GM18502 (cell line): ENCODE data around the gene CNTN4.

Experiments used
- ATAC-seq: cut with Tn5 transposase; IDR thresholded peaks from one replicate; pipeline ENCODE4 v1.9.1; 2021; ENCODE audit warnings: mild to moderate bottlenecking; ENCODE audit not compliant: unreplicated experiment, poor library complexity

The CNTN4 gene

GRCh38 chr3:2250783-2251182 is 152.1 kb downstream of the CNTN4 start:
- ATAC-seq = no peak

DNA sequence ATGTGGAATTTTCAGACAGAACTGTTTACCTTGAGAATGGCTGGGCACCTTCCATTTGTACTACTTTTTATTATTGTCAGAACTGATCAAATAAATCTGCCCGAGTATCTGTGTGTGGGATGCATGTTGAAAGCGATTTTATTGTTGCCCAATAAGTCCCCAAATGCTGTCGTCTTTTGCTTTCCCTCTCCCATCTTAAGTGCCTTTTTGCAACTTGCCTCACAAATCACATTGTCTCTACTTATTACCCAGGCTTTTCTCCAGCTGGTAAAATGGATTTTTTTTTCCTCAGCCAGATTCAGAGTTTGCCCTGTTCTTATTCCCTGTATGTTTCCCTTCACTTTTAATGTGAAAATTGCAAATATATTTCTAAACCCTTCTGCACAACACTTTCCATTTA is 163.1 kb downstream of the CNTN4 start:
- no peak for ATAC-seq

- ATAC-seq = no peak
Measured at GRCh38 chr3:2262204-2262603, 163.5 kb downstream of the CNTN4 start.

- ATAC-seq = no peak
Measured at GRCh38 chr3:2266606-2267005, 167.9 kb downstream of the CNTN4 start.

DNA sequence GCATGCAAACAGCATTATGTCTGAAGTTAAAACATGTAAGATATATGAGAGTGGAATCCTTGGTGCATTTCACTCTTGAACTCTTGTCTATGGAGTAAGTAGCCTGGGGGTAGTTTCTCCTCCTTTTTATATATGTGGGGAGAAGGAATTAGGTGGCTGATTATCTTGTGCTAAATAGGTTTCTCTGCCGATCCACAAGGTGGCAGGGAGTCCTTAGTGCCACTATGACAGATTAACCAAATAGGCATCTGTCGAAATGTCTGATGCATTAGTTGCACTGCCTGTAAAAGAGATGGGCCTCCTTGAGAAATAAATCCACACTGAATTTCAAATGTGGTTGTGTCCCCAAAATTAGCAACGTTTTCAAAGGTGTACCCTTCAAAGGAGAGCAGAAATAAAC is 170.1 kb downstream of the CNTN4 start:
- ATAC-seq = no peak

DNA sequence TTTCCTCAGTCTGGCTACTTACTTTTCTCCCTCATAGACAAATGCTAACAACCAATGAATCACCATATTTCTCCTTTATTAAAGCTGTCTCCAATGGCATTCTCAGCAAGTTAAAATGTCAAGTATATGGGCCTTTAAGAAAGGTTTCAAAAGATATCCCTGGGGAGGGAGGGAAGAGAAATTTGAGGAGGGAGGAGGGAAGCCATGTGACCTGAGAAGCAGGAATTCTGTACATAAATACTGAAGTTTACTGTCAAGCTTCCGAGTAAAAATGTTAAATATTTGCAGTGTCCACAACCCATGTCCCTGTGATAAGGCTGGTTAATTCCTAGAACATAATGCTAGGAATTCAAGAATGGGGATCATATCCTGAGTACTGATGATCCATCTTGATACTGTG is 175.9 kb downstream of the CNTN4 start:
- no peak for ATAC-seq

DNA sequence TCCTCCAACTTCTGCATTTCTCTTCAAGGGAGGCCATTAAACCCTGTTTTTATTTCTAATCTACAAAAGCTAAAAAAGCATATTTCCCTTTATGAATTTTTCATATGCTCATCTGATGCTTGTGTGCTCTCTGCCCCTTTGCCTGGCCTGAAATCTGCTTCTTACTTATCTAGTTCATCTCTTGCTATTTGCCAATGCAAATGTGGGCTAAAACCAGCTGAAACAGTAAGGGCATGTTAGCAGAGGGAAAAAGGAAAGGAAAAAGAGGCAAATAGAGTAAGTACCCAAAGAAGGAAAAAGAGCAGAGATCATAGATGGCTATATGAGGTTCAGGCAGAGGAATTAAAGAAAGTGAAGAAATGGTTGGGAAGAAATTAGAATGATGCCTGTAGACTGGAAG is 185.2 kb downstream of the CNTN4 start:
- ATAC-seq = no peak

GRCh38 chr3:2300938-2301337 is 202.3 kb downstream of the CNTN4 start:
- no peak for ATAC-seq

DNA sequence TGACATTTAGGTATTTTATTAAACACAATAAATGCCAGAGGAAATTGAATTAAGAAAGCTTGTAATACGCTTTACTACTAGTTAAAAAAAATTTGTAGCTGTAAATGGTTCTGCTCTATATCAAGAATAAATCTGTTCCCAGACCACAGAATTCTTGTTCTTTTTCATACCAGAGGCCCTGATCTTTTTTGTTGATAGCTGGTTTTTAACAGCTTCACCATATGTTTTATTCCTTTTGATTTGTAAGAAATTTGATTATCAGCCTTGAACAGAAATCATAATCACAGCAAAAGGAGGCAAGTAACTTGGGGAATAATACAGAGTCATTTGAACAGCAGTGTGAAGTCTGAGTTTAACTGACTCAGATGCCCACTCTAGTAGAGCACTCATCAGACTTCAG is 202.7 kb downstream of the CNTN4 start:
- ATAC-seq = no peak

- ATAC-seq = no peak
Measured at GRCh38 chr3:2303566-2303965, 204.9 kb downstream of the CNTN4 start.

DNA sequence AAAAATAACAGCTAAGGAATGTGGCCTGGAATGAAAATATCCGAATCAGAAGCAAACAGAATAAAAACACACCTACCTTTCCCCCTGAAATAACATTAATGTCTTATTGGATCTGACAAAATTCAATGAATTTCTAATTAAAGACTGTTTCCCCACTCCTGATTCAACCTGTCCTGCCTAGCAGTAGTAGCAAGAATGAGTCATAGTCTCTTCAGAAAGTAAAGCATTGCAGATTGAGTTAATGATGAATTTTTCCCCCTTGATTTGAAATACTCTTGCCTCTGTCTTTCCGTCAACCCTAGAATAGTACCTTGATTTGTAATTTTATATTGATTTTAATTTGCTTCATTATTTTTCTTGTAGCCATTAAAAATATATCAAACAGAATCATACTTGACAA is 212.4 kb downstream of the CNTN4 start:
- no peak for ATAC-seq

- no peak for ATAC-seq
Measured at GRCh38 chr3:2317521-2317920, 218.9 kb downstream of the CNTN4 start.

DNA sequence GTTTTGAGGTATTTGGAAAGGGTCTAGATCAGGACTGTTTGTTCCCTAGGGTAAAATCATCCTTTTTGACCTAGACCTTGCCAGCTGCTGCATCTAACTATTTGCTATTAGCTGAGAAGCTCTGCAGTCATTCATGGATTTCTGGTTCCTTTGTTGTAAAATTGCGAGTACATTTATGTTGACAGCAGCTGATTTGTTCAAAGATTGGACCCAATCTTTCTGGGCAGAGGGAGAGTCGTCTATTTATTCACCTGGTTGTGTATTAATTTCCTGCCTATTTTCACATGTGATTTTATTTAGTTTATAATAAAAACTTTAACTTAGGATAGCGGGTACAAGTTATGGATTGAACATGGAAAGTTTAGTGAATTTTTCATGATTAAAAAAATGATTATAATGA is 236.3 kb downstream of the CNTN4 start:
- ATAC-seq = no peak

DNA sequence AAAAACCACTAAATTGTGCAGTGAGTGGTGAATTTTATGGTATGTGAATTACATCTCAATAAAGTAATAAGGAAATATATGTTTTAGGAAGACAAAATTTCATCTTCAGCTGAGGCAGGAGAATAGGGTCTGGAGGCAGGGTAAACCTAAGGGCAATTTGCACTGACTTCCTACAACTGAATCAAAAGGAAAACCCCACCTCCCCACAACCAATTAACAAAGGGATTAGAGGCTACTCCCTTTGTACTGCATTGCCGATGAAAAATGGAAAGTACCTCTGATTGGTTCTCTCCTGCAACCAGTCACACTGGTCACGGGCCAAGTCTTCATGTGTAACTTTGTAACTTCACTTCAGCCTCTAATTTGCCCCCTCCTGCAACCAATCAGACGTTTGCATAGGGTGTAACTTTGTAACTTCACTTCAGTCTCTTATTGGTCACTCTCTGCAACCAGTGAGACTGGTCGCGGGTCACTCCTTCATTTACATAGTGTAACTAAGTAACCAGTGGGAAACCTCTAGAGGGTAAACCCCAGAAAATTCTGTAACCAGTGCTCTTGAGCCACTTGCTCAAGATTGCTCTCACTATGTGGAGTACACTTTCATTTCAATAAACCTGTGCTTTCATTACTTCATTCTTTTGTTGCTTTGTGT is 244.5 kb downstream of the CNTN4 start:
- no peak for ATAC-seq

GRCh38 chr3:2352134-2352762 is 253.6 kb downstream of the CNTN4 start:
- no peak for ATAC-seq

DNA sequence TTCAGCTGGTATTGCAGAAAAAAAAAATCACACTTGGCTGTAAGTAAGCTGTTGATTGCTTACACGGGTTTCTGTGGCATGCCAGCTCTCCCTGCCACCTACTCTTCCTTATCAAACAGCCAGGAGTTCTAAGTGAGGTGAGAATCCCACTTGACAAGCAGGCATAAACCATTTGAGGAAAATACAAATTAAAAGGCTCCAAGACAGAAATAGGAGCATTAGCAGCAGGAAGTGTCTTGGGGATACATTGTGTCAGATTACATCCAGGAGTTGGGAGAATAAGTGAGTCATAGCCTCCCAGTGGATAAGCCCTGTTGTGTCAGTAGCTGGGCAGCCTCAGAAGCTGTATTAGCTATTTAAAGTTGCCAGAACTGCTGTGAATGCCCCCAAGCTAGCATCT is 256.0 kb downstream of the CNTN4 start:
- no peak for ATAC-seq

GRCh38 chr3:2356298-2356950 is 257.8 kb downstream of the CNTN4 start:
- ATAC-seq = no peak

GRCh38 chr3:2360815-2361214 is 262.1 kb downstream of the CNTN4 start:
- no peak for ATAC-seq

- ATAC-seq = no peak
Measured at GRCh38 chr3:2362122-2362521, 263.5 kb downstream of the CNTN4 start.

GRCh38 chr3:2363854-2364253 is 265.2 kb downstream of the CNTN4 start:
- ATAC-seq = no peak

GRCh38 chr3:2370317-2370716 is 271.7 kb downstream of the CNTN4 start:
- no peak for ATAC-seq

DNA sequence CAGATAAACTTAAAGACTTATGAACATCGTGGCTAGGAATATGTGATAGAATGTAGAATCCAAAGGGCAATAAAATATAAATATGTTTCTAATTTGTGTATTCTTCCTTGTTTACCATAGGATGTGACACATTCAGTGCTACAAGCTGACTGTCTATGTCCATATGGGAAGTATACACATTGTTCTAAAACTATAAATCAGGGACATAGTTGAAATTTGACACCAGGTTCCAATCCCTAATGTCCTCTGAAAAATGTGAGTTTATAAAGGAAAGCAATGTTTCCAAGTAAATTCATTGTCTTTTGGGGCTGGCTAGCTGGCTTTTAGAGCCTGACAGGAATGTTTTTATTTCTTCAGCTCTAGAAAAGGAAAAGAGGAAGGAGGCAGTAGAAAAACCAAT is 273.6 kb downstream of the CNTN4 start:
- ATAC-seq = no peak
